ENCODE measurements around the gene ANKRD24. TPM values are rescaled to one million over a fixed set of nuclear protein-coding genes. Genes with fewer than 3 reads are reported as not detected.
"Not testable (repeated sequence)": the region's sequence is repeated elsewhere in the genome, so short reads cannot be mapped to it uniquely, and the experiment has no call there.

The ANKRD24 gene
- total RNA-seq, 1 donor from 2014 or later, result 1.6 TPM

GRCh38 chr19:4258181-4258580 is 75.7 kb downstream of the ANKRD24 start:
- no peak for DNase-seq (ENCODE audit: low spot score)
- intact Hi-C loops (cut with DNase I), result no loop called here

- DNase-seq (ENCODE audit: low spot score), result no peak
- intact Hi-C loops (cut with DNase I), result no loop called here
These were observed 78.2 kb downstream of the ANKRD24 start for GRCh38 chr19:4260613-4261191.

GRCh38 chr19:4264812-4265211 is 82.3 kb downstream of the ANKRD24 start:
- DNase-seq (ENCODE audit: low spot score), result no peak
- intact Hi-C loops (cut with DNase I), result loop anchor here (5.0 kb wide), 3 partner anchors 87 to 372 kb away; partner anchors contain the start of gene TNFAIP8L1

- no peak for DNase-seq (ENCODE audit: low spot score)
- intact Hi-C loops (cut with DNase I), result loop anchor here (5.0 kb wide), 3 partner anchors 86 to 371 kb away; partner anchors contain the start of gene TNFAIP8L1
These were observed 83.9 kb downstream of the ANKRD24 start for GRCh38 chr19:4266253-4267000.

GRCh38 chr19:4267101-4267900 is 84.8 kb downstream of the ANKRD24 start:
- intact Hi-C loops (cut with DNase I), result loop anchor here (5.0 kb wide), 3 partner anchors 85 to 370 kb away; partner anchors contain the start of gene TNFAIP8L1
- DNase-seq (ENCODE audit: low spot score), result no peak

DNA sequence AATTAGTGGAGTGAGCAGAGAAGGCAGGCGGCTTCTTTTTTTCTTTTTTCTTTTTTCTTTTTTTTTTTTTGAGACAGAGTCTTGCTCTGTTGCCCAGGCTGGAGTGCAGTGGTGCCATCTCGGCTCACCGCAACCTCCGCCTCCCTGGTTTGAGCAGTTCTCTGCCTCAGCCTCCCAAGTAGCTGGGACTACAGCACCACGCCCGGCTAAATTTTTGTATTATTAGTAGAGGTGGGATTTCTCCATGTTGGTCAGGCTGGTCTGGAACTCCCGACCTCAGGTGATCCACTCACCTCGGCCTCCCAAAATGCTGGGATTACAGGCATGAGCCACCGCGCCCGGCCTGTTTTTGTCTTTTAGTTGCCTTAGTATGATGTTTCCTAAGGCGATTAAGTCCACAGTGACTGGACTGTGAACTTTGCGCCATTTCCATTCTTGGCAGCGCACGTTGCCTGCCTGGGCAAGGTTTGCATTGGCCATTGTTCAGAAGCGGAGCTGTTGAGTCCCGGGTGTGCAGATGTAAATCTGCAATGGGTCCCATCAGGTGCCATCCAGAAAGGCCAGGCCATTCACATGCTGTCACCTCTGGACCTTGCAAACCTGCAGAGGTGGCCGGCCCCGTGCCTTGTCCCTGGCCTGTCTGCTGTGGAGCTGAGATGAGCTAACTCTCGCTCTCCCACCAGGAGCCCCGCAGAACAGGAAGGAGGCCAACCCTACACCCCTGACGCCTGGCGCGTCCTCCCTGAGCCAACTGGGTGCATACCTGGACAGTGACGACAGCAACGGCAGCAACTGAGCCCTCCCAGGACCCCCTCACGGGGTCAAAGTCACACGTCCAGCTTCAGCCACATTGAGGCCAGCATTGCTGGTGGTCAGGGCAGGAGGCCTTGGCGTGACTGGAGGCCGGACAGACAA is 85.7 kb downstream of the ANKRD24 start:
- DNase-seq (ENCODE audit: low spot score), result no peak
- intact Hi-C loops (cut with DNase I), result loop anchor here (5.0 kb wide), 3 partner anchors 84 to 369 kb away; partner anchors contain the start of gene TNFAIP8L1

DNA sequence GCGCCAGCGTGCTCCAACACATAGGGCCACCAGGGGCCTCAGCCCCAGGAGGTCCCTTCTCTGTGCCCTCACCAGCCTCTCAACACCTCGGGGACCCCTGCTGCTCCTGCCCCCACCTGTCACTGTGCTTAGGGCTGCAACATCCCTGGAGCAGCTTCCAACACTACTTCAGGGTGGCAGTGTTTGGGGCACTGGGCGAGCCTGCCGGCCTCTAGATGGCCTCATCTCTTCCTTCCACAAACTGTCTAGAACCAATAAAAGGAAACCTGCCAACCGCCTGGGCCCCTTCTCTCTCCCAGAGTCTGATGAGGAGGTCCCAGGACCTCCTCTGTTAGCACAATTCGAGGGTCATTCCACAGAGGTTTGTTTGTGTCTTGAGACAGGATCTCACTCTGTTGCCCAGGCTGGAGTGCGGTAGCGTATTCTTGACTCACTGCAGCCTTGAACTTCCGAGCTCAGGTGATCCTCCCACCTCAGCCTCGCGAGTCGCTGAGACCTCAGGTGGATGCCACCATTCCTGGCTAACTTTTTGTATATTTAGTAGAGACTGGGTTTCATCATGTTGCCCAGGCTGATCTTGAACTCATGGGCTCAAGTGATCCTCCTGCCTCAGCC is 86.4 kb downstream of the ANKRD24 start:
- intact Hi-C loops (cut with DNase I), result loop anchor here (5.0 kb wide), 3 partner anchors 83 to 368 kb away; partner anchors contain the start of gene TNFAIP8L1
- no peak for DNase-seq (ENCODE audit: low spot score)

GRCh38 chr19:4272894-4273293 is 90.4 kb downstream of the ANKRD24 start:
- no peak for DNase-seq (ENCODE audit: low spot score)
- intact Hi-C loops (cut with DNase I), result no loop called here

- intact Hi-C loops (cut with DNase I), result not testable (repeated sequence)
These were observed 91.8 kb downstream of the ANKRD24 start for GRCh38 chr19:4274321-4274686.

More at GRCh38 chr19:4274321-4274686, 91.8 kb downstream of the ANKRD24 start:
- not testable (repeated sequence) for DNase-seq (ENCODE audit: low spot score)

Other genes with a start within 250 kb of the ANKRD24 start
- 568 TPM for gene NMRK2, start 249.6 kb upstream of the ANKRD24 start, total RNA-seq
- 180 TPM for gene DAPK3, start 211.6 kb upstream of the ANKRD24 start, total RNA-seq
- gene EEF2, start 197.2 kb upstream of the ANKRD24 start, total RNA-seq, result 1,625 TPM
- gene PIAS4, start 175.0 kb upstream of the ANKRD24 start, total RNA-seq, result 18.4 TPM
- 29.9 TPM for gene ZBTB7A, start 115.8 kb upstream of the ANKRD24 start, total RNA-seq
- gene MAP2K2, start 58.6 kb upstream of the ANKRD24 start, total RNA-seq, result 107 TPM
- not detected for gene CREB3L3, start 29.1 kb upstream of the ANKRD24 start, total RNA-seq
- gene SIRT6, start 126 bp upstream of the ANKRD24 start, total RNA-seq, result 14.9 TPM
- gene EBI3, start 46.8 kb downstream of the ANKRD24 start, total RNA-seq, result not detected
- gene YJU2, start 64.4 kb downstream of the ANKRD24 start, total RNA-seq, result 11.7 TPM
- gene SHD, start 96.6 kb downstream of the ANKRD24 start, total RNA-seq, result not detected
- gene TMIGD2, start 119.7 kb downstream of the ANKRD24 start, total RNA-seq, result not detected
- 0.24 TPM for gene FSD1, start 121.9 kb downstream of the ANKRD24 start, total RNA-seq
- 0.83 TPM for gene STAP2, start 156.1 kb downstream of the ANKRD24 start, total RNA-seq
- gene MPND, start 160.9 kb downstream of the ANKRD24 start, total RNA-seq, result 14.9 TPM
- 22.0 TPM for gene SH3GL1, start 217.9 kb downstream of the ANKRD24 start, total RNA-seq
- gene CHAF1A, start 220.0 kb downstream of the ANKRD24 start, total RNA-seq, result 5.1 TPM